IMR-90 (cell line): ENCODE results near the gene RPL15. TPM values are rescaled to one million over a fixed set of nuclear protein-coding genes. Genes with fewer than 3 reads are reported as not detected.

ENCODE experiments used
- ATAC-seq: fragments of 200-7000 bp; cut with Tn5 transposase; 2 replicates; pipeline ENCODE4 v1.9.1; 2020; ENCODE audit warnings: low read depth, mild to moderate bottlenecking, moderate library complexity
- BruUV-seq: library from RNA; stranded (reverse); fragments of 400-500 nt; replicated peaks from 2 replicates; lab custom pipeline; 2021; lab: Mats Ljungman, UMichigan
- CTCF ChIA-PET: fragments of 300-600 bp; formaldehyde crosslinking; extraction: SDS; loops from one replicate; lab custom pipeline; 2021; ENCODE audit warnings: antibody characterized with exemption; lab: Yijun Ruan, JAX
- POLR2A ChIA-PET: fragments of 300-600 bp; sonication (Branson Sonifier 250); formaldehyde crosslinking; loops from one replicate; lab custom pipeline; 2022; ENCODE audit warnings: antibody characterized with exemption; ENCODE audit not compliant: unreplicated experiment; lab: Charles Lee
- DNase-seq: peaks from one replicate; pipeline ENCODE4 v3.0.0; 2013
- H2AFZ ChIP-seq: replicated peaks from 2 replicates; pipeline ENCODE3; 2013; ENCODE audit warnings: low read length, mild to moderate bottlenecking; ENCODE audit not compliant: poor library complexity
- H2AK5ac ChIP-seq: 2 replicates; pipeline ENCODE4 v1.6.1; 2013; ENCODE audit warnings: low read depth, low read length, inconsistent platforms
- H2AK9ac ChIP-seq: replicated peaks from 2 replicates; pipeline ENCODE3; 2013; ENCODE audit warnings: mild to moderate bottlenecking, low read depth, low read length, moderate library complexity; ENCODE audit not compliant: poor library complexity
- H2BK120ac ChIP-seq: 2 replicates; pipeline ENCODE4 v1.6.1; 2013; ENCODE audit warnings: low read depth, low read length, inconsistent platforms
- H2BK15ac ChIP-seq: 3 replicates; pipeline ENCODE4 v1.6.1; 2013; ENCODE audit warnings: low read depth, low read length, inconsistent platforms
- H2BK20ac ChIP-seq: 2 replicates; pipeline ENCODE4 v1.6.1; 2013; ENCODE audit warnings: low read depth, mild to moderate bottlenecking, inconsistent platforms, low read length, moderate library complexity
- H2BK5ac ChIP-seq: 2 replicates; pipeline ENCODE4 v1.6.1; 2013; ENCODE audit warnings: mild to moderate bottlenecking, low read depth, low read length, inconsistent platforms; ENCODE audit not compliant: poor library complexity, severe bottlenecking
- H3K14ac ChIP-seq: replicated peaks from 2 replicates; pipeline ENCODE4 v1.6.1; 2013; ENCODE audit warnings: low read depth, low read length, inconsistent platforms
- H3K18ac ChIP-seq: 2 replicates; pipeline ENCODE4 v1.6.1; 2013; ENCODE audit warnings: low read depth, low read length, control low read depth
- H3K23ac ChIP-seq: 2 replicates; pipeline ENCODE4 v1.6.1; 2013; ENCODE audit warnings: low read depth, low read length, inconsistent platforms
- H3K27ac ChIP-seq: 2 replicates; pipeline ENCODE4 v1.5.1; 2013; ENCODE audit warnings: mild to moderate bottlenecking, control low read depth, low read length; ENCODE audit not compliant: insufficient read depth
- H3K27me3 ChIP-seq: 2 replicates; pipeline ENCODE4 v1.6.1; 2013; ENCODE audit warnings: low read length; ENCODE audit not compliant: control insufficient read depth, insufficient read depth
- H3K36me3 ChIP-seq: 2 replicates; pipeline ENCODE4 v1.6.1; 2013; ENCODE audit warnings: low read length, mixed read lengths; ENCODE audit not compliant: control insufficient read depth, insufficient read depth
- H3K4ac ChIP-seq: 2 replicates; pipeline ENCODE4 v1.6.1; 2013; ENCODE audit warnings: low read depth, low read length, inconsistent platforms
- H3K4me1 ChIP-seq: 2 replicates; pipeline ENCODE4 v1.6.1; 2013; ENCODE audit warnings: low read length, mixed read lengths; ENCODE audit not compliant: control insufficient read depth, insufficient read depth
- H3K4me2 ChIP-seq: 2 replicates; pipeline ENCODE4 v1.6.1; 2013; ENCODE audit warnings: low read depth, mild to moderate bottlenecking, control low read depth, low read length, moderate library complexity
- H3K4me3 ChIP-seq: 2 replicates; pipeline ENCODE4 v1.5.1; 2013; ENCODE audit warnings: low read depth, mild to moderate bottlenecking, control low read depth, low read length, moderate library complexity; ENCODE audit not compliant: insufficient read depth
- H3K56ac ChIP-seq: 2 replicates; pipeline ENCODE4 v1.6.1; 2013; ENCODE audit warnings: low read length, inconsistent platforms; ENCODE audit not compliant: insufficient read depth; ENCODE audit errors: extremely low read depth
- H3K79me1 ChIP-seq, 2 experiments: 2 replicates each; pipeline ENCODE4 v1.6.1; 2013; ENCODE audit warnings: low read length in 2 of 2, inconsistent platforms in 1 of 2, low read depth in 1 of 2
- H3K9ac ChIP-seq: 2 replicates; pipeline ENCODE4 v1.6.1; 2013; ENCODE audit warnings: low read depth, low read length, control low read depth
- H3K9me1 ChIP-seq: 2 replicates; pipeline ENCODE4 v1.6.1; 2013; ENCODE audit warnings: low read length, inconsistent platforms; ENCODE audit not compliant: insufficient read depth
- H3K9me3 ChIP-seq: 2 replicates; pipeline ENCODE4 v1.6.1; 2013; ENCODE audit warnings: low read length; ENCODE audit not compliant: control insufficient read depth, insufficient read depth
- H4K20me1 ChIP-seq: 2 replicates; pipeline ENCODE4 v1.6.1; 2013; ENCODE audit warnings: low read length, inconsistent platforms; ENCODE audit not compliant: insufficient read depth
- H4K5ac ChIP-seq: 2 replicates; pipeline ENCODE4 v1.6.1; 2013; ENCODE audit warnings: mild to moderate bottlenecking, low read depth, low read length, control low read depth
- H4K8ac ChIP-seq, 2 experiments: 2 replicates each; pipeline ENCODE4 v1.6.1; 2013; ENCODE audit warnings: low read depth in 2 of 2, low read length in 2 of 2, control low read depth in 1 of 2, inconsistent platforms in 1 of 2
- H4K91ac ChIP-seq: 2 replicates; pipeline ENCODE4 v1.6.1; 2013; ENCODE audit warnings: low read depth, low read length, inconsistent platforms; ENCODE audit not compliant: insufficient read depth
- BHLHE40 ChIP-seq: fragments of 150-350 bp; IDR thresholded peaks from 2 replicates; pipeline ENCODE4 v1.6.1; 2016; ENCODE audit warnings: mild to moderate bottlenecking, low read depth, low read length
- CEBPB ChIP-seq: IDR thresholded peaks from 2 replicates; pipeline ENCODE4 v1.6.1; 2012; ENCODE audit warnings: low read depth, low read length, improper control_type of control experiment
- CHD1 ChIP-seq: IDR thresholded peaks from 2 replicates; pipeline ENCODE4 v1.6.1; 2012; ENCODE audit warnings: low read depth, low read length, improper control_type of control experiment
- FOS ChIP-seq: fragments of 150-350 bp; IDR thresholded peaks from 2 replicates; pipeline ENCODE4 v1.6.1; 2016; ENCODE audit warnings: low read depth, low read length
- MAFK ChIP-seq: IDR thresholded peaks from 2 replicates; pipeline ENCODE4 v1.6.1; 2012; ENCODE audit warnings: low read depth, low read length, improper control_type of control experiment
- MAZ ChIP-seq: IDR thresholded peaks from 2 replicates; pipeline ENCODE4 v1.6.1; 2012; ENCODE audit warnings: low read depth, mild to moderate bottlenecking, low read length, improper control_type of control experiment, moderate library complexity, borderline replicate concordance
- MXI1 ChIP-seq: IDR thresholded peaks from 2 replicates; pipeline ENCODE4 v1.6.1; 2012; ENCODE audit warnings: low read depth, mild to moderate bottlenecking, low read length, moderate library complexity, borderline replicate concordance
- NFE2L2 ChIP-seq: fragments of 150-350 bp; IDR thresholded peaks from 2 replicates; pipeline ENCODE4 v1.6.1; 2016; ENCODE audit warnings: low read depth, mild to moderate bottlenecking, low read length
- POLR2A ChIP-seq: IDR thresholded peaks from 2 replicates; pipeline ENCODE4 v1.6.1; 2012; ENCODE audit warnings: mild to moderate bottlenecking, low read depth, low read length
- RAD21 ChIP-seq: IDR thresholded peaks from 2 replicates; pipeline ENCODE4 v1.6.1; 2012; ENCODE audit warnings: low read length, improper control_type of control experiment
- RCOR1 ChIP-seq: IDR thresholded peaks from 2 replicates; pipeline ENCODE4 v1.6.1; 2012; ENCODE audit warnings: mild to moderate bottlenecking, low read length, improper control_type of control experiment; ENCODE audit not compliant: insufficient replicate concordance
- RFX5 ChIP-seq: IDR thresholded peaks from 2 replicates; pipeline ENCODE4 v1.8.0; 2012; ENCODE audit warnings: low read depth, mild to moderate bottlenecking, low read length, moderate library complexity
- SMC3 ChIP-seq: fragments of 150-350 bp; IDR thresholded peaks from 2 replicates; pipeline ENCODE4 v1.6.1; 2016; ENCODE audit warnings: low read depth, mild to moderate bottlenecking, antibody characterized with exemption, low read length, moderate library complexity
- WGBS, 2 experiments: methylation state at CpG; one replicate each; pipeline versions ENCODE4 v1.1.5 to v1.1.7; 2013; ENCODE audit warnings: missing lambda C conversion rate in 2 of 2; ENCODE audit not compliant: insufficient read length in 1 of 2; ENCODE audit errors: extremely low coverage in 2 of 2; 5-methylcytosine and 5-hydroxymethylcytosine counted together
- dilution Hi-C: fragments of 300-500 bp; cut with HindIII; formaldehyde crosslinking; loops from one replicate; pipeline ENCODE4 v1.14.3; 2018; ENCODE audit warnings: low sequenced_read_pairs; ENCODE audit not compliant: unreplicated experiment
- in situ Hi-C: fragments of 300-500 bp; cut with MboI; formaldehyde crosslinking; loops from 3 replicates; pipeline ENCODE4 v1.14.3; 2019; ENCODE audit warnings: low sequenced_read_pairs, inconsistent platforms, mixed read lengths
- intact Hi-C: fragments of 100-400 bp; cut with micrococcal nuclease; formaldehyde crosslinking; loops from 2 replicates; pipeline ENCODE4 v1.10.0; 2022
- polyA plus RNA-seq, 3 experiments: library from polyadenylated mRNA; depleted of rRNA; stranded (reverse); fragments of >200 nt; gene quantifications; 2 replicates each; pipeline ENCODE4 v1.2.3, GENCODE V29; 2012; ENCODE audit warnings: low replicate concordance in 1 of 3
- total RNA-seq: library from RNA; depleted of rRNA; stranded (reverse); fragments of >200 nt; gene quantifications from 2 replicates; pipeline ENCODE4 v1.2.3, GENCODE V29; 2012
- TF ChIP-seq, protein P1 (sequence below): fragments of 150-350 bp; IDR thresholded peaks from 2 replicates; pipeline ENCODE4 v1.6.1; 2016; ENCODE audit warnings: low read depth, mild to moderate bottlenecking, low read length, moderate library complexity, borderline replicate concordance
- TF ChIP-seq, protein P2 (sequence below): conservative IDR thresholded peaks from 2 replicates; pipeline ENCODE4 v1.5.1; 2012; ENCODE audit warnings: mild to moderate bottlenecking, low read depth, low read length, improper control_type of control experiment
- TF ChIP-seq, protein P3 (sequence below): fragments of 150-350 bp; IDR thresholded peaks from 2 replicates; pipeline ENCODE4 v1.6.1; 2017; ENCODE audit warnings: mild to moderate bottlenecking, antibody characterized with exemption, low read length, low read depth

The RPL15 gene
- total and polyA plus RNA-seq, 2 of the 4 experiments (the other 2 are of a cell fraction), result 1,419 to 4,701 TPM

DNA sequence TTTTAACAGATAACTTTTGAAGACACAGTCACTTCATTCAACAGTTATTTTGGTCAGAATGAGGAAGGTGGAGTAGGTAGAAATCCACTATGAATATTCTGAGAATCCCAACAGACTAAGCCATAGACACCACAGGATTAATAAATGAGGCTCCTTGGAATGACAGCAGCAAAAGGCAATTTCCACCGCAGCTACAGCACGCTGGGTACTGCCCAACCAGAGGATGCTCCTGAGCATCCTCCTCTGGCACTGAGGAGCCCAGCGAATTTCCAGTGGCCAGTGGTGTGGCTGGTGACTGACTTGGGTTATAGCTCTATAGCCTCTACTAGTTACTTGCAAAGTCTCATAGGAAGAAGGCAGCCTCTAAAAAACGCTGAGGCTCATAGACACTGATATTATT lies 24.5 kb downstream of the RPL15 start:
- Histone ChIP-seq H4K8ac (no peak overlapping the region), H2AK5ac (no peak overlapping the region), H4K5ac (no peak overlapping the region), H2BK15ac (no peak overlapping the region), H3K23ac (no peak overlapping the region; the same call in 1 of the 2 replicates), H2BK120ac (no peak overlapping the region), H2BK5ac (no peak overlapping the region), H3K9me1 (no peaks in the 10 kb centered on the region), H3K27me3 (no peaks in the 10 kb centered on the region), H3K9me3 (peaks cover 3% of the 10 kb centered on the region), H3K56ac (no peak overlapping the region), H2BK20ac (no peak overlapping the region), H3K9ac (no peak overlapping the region), H3K27ac (no peak overlapping the region), H2AK9ac (no peak overlapping the region), H4K20me1 (peaks cover 5% of the 10 kb centered on the region), H3K4me1 (peaks cover 2% of the 10 kb centered on the region; the same call in 1 of the 2 replicates), H3K18ac (no peak overlapping the region), H3K4me2 (no peak overlapping the region), H3K4ac (no peak overlapping the region), H3K4me3 (no peak overlapping the region), H3K79me1 (peaks cover 3 to 5% of the 10 kb centered on the region in 2 experiments; a peak in 3 of 4 replicates), H4K91ac (no peak overlapping the region), H3K14ac (no peak overlapping the region), H2AFZ (no peak overlapping the region), H3K36me3 (no peaks in the 10 kb centered on the region)
- in situ Hi-C loops (no loop called here), intact Hi-C loops (loop anchor here (10.0 kb wide), 1 partner anchor 657 kb away; no protein-coding TSS in a partner anchor), dilution Hi-C loops (no loop called here)
- TF ChIP-seq NFE2L2 (no peak), FOS (no peak), MAFK (no peak), RAD21 (no peak), POLR2A (no peak), MAZ (no peak), BHLHE40 (no peak), CHD1 (no peak), SMC3 (no peak), RFX5 (no peak), CEBPB (no peak), MXI1 (no peak), RCOR1 (no peak)
- TF ChIP-seq, protein P1, sequence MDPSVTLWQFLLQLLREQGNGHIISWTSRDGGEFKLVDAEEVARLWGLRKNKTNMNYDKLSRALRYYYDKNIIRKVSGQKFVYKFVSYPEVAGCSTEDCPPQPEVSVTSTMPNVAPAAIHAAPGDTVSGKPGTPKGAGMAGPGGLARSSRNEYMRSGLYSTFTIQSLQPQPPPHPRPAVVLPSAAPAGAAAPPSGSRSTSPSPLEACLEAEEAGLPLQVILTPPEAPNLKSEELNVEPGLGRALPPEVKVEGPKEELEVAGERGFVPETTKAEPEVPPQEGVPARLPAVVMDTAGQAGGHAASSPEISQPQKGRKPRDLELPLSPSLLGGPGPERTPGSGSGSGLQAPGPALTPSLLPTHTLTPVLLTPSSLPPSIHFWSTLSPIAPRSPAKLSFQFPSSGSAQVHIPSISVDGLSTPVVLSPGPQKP, result no peak
- TF ChIP-seq, protein P2, sequence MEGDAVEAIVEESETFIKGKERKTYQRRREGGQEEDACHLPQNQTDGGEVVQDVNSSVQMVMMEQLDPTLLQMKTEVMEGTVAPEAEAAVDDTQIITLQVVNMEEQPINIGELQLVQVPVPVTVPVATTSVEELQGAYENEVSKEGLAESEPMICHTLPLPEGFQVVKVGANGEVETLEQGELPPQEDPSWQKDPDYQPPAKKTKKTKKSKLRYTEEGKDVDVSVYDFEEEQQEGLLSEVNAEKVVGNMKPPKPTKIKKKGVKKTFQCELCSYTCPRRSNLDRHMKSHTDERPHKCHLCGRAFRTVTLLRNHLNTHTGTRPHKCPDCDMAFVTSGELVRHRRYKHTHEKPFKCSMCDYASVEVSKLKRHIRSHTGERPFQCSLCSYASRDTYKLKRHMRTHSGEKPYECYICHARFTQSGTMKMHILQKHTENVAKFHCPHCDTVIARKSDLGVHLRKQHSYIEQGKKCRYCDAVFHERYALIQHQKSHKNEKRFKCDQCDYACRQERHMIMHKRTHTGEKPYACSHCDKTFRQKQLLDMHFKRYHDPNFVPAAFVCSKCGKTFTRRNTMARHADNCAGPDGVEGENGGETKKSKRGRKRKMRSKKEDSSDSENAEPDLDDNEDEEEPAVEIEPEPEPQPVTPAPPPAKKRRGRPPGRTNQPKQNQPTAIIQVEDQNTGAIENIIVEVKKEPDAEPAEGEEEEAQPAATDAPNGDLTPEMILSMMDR, result no peak
- TF ChIP-seq, protein P3, sequence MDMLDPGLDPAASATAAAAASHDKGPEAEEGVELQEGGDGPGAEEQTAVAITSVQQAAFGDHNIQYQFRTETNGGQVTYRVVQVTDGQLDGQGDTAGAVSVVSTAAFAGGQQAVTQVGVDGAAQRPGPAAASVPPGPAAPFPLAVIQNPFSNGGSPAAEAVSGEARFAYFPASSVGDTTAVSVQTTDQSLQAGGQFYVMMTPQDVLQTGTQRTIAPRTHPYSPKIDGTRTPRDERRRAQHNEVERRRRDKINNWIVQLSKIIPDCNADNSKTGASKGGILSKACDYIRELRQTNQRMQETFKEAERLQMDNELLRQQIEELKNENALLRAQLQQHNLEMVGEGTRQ, result no peak
- ATAC-seq (no peak), DNase-seq (no peak)
- no CpG with 5 or more reads among the region's 4 CpGs for WGBS, 2 experiments
- POLR2A ChIA-PET, result interaction anchor here (2.2 kb wide), 1 partner anchor 25 kb away, joined by 5 read pairs; the partner anchor contains the start of genes NKIRAS1 and RPL15
- BruUV-seq, result no TSS peak
- CTCF ChIA-PET, result no interaction called here
